ENCODE data around the gene PPP2R2C.

DNA sequence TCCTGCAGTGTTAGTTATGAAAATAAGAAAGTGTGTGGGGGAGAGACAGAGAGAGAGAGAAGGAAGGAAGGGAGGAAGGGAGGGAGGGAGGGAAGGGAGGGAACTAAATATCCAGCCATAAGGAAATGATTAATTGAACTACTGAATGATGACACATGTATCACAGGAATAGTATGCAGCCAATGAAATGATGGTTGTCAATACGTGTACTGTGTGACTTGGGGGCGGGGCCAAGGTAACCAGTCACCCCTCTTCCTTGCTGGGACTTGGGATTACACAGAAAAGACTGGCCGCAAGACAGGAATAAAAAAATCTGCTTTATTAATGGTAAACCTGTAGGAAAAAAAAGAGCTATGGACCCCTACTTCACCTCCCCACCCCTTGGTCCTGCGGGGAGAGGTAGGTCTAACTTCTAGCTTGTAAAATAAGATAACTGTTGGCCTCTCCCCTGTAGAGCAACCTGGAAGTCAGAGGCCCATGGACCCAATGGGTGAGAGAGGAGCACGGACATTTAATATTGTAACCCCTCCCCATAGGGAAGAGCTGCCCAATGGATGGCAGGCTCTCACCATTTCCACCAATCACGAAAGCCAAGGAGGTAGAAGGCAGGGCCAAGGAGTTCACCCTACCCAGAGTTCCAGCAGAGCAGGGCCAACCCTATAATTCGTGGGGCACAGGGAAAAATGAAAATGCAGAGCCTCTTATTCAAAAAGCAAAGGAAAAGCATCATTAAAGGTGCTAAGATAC, 7.4 kb downstream of the PPP2R2C start:
- TF ChIP-seq POLR2A (IDR thresholded peaks at IDR 0.05) (no peak), POLR2AphosphoS5 (IDR thresholded peaks at IDR 0.05) (no peak)
- TF ChIP-seq, protein P1, sequence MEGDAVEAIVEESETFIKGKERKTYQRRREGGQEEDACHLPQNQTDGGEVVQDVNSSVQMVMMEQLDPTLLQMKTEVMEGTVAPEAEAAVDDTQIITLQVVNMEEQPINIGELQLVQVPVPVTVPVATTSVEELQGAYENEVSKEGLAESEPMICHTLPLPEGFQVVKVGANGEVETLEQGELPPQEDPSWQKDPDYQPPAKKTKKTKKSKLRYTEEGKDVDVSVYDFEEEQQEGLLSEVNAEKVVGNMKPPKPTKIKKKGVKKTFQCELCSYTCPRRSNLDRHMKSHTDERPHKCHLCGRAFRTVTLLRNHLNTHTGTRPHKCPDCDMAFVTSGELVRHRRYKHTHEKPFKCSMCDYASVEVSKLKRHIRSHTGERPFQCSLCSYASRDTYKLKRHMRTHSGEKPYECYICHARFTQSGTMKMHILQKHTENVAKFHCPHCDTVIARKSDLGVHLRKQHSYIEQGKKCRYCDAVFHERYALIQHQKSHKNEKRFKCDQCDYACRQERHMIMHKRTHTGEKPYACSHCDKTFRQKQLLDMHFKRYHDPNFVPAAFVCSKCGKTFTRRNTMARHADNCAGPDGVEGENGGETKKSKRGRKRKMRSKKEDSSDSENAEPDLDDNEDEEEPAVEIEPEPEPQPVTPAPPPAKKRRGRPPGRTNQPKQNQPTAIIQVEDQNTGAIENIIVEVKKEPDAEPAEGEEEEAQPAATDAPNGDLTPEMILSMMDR (IDR thresholded peaks at IDR 0.05 in 8 of 11, conservative IDR thresholded peaks at IDR 0.05 in 3 of 11), result no peak
